Activated CD4-positive, CD25-positive, alpha-beta regulatory T cell treated with anti-CD3 and anti-CD28 coated beads, Interleukin-2, amount 50 U/mL, for 24 hours (primary cell): ENCODE data around the gene ABHD17B.
"Not testable (repeated sequence)": the region's sequence is repeated elsewhere in the genome, so short reads cannot be mapped to it uniquely, and the experiment has no call there.

Experiments
- ATAC-seq, 2 donors: fragments of 150-1000 bp; cut with Tn5 transposase; one replicate each; pipeline ENCODE4 v1.10.0; 2021; ENCODE audit warnings: mild to moderate bottlenecking in 1 of 2, moderate library complexity in 1 of 2

Gene ABHD17B

DNA sequence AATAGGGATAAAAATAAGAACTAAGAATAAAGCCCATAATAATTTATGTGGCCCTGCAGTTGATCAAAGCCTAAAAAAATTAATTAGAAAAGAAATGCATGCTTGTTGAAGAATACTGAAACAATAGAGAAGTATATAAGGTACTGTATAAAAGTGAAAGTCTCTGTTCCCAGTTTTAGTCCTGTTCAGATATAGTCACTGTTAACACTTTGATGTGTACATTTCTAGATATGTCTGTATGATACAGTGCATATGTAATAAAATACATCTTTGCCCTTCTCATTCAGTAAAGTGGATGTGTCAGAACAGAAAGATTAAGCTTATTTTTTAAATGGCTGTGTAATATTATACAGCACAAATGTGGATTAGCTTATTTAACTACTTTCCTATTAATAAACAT, 4.5 kb upstream of the ABHD17B start:
- no peak for ATAC-seq

DNA sequence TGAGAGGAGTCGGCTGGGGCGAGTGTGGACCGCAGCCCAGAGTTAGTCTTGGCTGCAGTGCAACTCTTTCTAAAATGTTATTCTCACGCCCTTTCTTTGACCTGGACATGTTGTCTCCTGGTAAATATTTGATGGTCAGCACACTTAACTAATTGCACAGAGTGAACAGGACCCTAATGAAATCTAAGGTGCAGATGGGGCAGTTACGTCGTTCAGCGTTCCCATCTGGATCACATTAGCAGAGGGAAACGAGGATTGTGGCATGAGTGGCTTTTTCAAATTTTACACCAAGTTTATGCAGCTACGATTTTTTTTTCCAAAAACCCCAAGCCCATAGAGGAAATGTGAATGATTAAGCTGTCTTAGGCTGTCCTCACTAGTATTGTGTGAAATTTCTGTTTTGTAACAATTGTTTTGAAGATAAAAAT, 929 bp upstream of the ABHD17B start:
- no peak for ATAC-seq

DNA sequence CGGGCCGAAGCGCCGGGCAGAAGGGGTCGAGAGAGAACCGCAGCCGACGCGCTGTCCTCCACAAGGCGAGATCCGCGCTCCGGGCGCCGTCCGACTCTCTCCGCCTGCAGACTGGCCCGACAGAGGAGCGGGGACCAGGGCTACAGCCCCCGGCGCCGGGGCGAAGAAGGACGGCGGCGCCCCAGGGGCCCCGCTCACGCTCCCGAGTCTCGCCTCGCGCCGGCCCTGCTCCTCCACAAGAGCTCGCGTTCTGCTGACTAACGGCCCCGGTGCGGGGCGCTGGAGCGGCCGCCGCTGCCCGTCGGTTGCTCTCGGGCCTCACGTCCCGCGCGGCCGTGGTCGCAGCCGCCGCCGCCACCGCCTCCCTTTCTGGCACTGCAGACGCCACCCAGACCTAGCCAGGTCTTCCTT, 338 bp downstream of the ABHD17B start:
- peak; percentile 0 for ATAC-seq

DNA sequence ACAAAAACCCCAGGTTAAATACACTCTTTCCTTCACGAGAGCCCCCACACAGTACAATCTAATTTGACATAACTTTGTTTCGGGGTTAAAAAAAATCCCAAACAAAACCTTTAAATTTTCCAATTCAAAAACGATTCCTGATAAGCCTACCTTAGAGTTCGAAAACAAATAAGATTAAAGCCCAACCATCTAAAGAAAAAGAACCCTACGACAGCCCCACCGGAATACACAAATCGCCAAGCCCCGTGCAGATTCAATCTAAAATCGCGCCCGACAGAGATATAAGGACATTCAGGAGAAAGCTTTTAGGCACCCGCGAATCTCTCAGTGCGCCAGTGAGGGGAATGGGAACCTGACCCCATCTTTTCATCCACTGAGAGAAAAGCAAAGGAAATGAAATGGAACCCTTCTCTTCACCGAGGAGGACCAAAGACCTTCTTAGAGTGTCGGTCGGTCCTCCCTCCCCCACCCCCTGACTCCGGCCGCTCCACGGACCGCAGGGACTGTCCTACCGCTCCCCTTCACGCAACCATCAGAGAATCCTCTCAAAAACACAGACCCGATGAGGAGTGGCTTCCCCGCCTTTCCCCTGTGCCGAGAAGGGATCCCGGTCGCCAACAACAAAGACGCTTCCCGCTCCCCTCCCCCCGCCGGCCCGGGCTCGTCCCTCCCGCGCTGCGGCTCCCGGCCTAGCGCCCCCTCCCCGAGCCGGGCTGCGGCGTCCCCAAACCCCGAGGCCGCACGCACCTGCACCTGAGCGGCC, 925 bp downstream of the ABHD17B start:
- no peak for ATAC-seq

DNA sequence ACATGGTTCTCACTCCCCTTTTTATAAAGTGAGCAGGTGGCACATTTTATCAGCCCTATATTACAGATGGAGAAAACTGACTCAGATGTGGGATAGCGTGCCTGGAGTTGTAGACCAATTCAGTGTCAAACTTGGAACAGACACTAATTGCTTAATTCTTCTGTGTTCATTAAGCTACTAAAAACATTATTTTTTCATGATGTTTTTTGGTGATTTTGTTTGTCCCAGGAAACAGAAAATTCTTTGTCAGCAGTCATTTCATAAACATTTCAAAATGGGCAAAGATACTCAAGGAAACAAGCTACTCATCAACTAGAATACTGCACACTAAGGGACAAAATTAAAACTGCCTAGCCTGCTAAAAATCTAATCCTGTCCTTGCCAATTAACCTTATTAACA, 2.2 kb downstream of the ABHD17B start:
- ATAC-seq: no peak

DNA sequence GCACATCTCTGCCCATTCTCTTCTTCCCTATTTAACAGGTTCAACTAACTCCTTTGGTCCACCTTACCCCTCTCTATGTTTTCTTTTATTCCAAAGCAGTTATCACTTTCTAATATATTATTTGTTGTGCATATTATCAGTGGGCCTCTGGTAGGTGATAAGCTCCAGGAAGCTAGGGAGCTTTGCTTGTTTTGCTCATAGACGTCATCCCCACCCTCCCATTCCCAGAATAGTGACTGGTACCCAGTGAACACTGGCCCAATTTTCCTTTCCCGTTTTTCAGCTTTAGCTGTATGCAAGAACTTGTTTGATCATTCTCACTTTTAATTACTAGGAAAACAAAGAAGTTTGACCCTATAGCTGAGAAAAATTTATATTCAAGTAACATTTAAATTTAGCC, 6.9 kb downstream of the ABHD17B start:
- ATAC-seq: no peak

DNA sequence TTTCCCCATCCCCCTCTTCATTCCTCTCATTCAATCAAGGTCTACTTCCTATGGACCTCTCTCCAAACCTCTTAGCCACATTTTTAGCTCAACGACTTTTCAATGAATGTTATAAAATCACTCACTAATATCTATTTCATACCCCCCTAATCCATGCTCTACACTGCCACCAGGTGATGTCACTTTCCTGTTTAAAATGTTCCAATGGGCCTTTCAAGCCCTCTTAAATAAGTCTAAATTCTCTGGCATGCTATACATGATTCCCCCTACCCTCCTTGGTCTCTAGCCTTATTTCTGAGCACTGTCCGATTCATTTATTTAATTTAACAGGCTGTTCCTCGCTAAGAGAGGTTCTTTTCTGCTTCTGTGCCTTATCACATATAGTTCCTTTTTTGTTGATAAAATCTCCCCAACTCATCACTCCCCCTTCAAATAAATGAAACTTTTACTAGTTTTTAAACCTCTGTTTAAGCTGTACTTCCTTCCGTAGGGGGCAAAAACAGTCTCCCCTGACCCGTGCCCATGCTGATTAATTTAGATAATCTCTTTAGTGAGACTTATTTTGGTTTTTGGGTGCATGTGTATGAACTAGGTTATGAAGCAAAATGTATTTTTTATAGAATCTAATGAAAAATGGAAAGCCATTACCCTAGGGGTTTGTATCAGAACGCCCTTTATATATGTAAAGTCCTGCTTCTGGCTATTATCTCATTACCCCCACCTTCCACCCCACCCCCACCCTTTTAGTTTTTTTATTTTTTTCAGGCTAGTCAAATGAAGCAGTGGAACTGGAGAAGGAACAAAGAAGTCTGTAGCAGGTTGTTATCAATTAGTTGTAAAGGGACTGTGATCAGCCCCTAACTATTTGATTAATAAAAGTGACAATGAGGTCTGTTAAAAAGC, 9.0 kb downstream of the ABHD17B start:
- no peak for ATAC-seq

DNA sequence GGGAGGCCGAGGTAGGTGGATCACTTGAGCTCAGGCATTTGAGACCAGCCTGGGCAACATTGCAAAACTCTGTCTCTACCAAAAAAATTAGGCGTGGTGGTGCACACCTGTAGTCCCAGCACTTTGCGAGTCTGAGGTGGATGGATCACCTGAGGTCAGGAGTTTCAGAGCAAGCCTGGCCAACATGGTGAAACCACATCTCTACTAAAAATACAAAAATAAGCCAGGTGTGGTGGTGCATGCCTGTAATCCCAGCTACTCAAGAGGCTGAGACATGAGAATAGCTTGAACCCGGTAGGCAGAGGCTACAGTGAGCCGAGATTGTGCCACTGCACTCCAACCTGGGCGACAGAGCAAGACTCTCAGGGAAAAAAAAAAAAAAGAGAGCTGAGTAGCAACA, 12.2 kb downstream of the ABHD17B start:
- not testable (repeated sequence) for ATAC-seq

DNA sequence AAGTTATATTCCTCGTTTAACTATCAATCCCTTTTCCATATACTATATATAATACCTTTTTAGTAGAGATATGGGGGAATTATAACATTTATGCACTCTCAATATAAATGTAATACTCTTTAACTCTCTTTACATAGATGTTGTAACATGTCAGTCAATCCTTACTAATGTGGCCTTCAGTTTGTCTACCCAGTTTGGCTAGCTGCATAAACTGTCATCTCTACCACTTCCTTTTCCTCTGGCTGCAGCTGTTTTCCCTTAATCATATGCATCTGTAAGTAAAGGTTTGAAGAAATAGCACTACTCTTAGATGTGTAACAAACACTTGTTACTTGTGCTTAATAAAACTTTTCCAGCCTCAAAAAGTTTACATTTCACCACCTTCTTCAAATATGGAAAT, 13.4 kb downstream of the ABHD17B start:
- ATAC-seq: peak; percentile 58 to 72

DNA sequence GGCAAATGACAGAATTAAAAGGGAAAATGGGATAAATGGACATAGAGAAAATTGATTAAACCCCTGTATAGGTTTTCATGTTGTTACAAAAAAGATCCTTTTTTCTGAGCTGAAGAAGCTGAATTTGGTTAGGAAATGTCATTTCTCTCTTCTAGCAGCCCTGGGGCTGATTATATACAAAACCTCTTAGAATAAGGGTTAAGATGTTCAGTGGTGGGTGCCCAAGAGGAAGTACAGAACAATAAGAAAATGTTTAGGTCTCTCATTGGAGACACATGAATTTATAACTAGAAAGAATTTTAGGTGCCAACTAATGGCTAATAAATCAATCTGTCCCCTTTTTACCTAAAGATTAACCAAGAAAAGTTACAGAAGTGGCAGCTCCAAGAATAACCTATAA, 14.2 kb downstream of the ABHD17B start:
- no peak for ATAC-seq

DNA sequence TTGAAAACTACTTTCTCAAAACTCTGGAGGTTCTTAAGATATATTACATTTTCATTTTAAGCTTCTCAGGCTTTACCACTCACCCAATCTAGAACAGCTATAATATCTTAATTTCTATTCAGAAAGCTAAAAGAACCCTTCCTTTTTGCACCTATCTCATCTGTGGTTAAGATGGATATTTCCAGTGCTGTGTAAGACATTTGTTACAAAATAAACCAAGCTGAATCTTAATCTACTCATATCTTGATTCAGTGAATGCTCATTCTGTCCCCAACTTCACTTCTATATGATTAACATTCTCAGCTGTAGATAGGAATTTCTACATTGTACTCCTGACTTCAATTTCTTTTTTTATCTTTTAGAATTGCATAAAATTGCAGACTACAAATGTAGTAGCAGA, 15.0 kb downstream of the ABHD17B start:
- peak in 1 of 2 donors; percentile 38 for ATAC-seq

DNA sequence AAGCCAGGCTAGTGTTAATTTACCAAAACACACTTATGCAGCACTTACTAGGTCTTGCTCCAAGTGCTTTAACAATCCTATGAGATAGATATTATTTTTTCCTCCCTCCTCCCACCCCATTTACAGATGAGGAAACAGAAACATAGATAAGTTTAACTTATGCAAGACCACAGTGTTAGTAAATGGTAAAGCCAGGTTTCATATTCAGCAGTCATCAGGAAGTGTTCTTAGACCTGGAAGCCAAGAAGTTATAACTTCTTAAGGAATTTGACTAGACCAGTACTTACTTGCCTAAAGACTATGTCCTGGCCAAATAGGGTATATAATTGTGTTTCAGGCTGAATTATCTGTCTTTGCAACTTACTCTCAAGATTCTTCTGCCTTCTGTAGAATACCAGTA, 15.9 kb downstream of the ABHD17B start:
- no peak for ATAC-seq

DNA sequence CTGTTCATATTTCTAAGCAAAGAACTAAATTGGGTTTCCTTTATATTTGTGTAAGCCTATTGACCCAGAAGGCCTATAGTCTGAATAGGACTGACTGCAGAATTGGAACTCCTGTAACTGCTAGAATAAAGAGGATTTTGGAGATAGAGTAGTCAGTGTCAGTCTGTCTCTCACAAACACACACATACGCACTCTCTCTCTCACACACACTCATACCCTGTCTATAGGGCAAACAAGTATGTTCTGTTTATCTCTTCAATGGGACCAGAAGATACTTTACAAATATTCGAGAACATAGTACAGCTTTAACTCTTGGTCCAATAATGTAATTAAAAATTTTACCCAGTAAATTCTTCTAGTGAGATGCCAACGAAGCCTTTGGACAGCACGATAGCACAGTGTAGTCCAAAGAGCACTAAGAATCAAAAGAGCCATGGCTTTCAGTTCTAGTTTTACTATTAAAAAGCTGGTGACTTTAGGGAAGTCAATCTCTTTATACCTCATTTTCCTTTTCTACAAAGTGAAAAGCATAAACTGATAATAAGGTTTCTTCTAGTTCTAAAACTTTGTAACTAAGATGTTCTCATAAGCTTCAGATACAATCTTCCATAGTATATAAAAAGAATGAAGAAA, 19.3 kb downstream of the ABHD17B start:
- ATAC-seq: no peak

DNA sequence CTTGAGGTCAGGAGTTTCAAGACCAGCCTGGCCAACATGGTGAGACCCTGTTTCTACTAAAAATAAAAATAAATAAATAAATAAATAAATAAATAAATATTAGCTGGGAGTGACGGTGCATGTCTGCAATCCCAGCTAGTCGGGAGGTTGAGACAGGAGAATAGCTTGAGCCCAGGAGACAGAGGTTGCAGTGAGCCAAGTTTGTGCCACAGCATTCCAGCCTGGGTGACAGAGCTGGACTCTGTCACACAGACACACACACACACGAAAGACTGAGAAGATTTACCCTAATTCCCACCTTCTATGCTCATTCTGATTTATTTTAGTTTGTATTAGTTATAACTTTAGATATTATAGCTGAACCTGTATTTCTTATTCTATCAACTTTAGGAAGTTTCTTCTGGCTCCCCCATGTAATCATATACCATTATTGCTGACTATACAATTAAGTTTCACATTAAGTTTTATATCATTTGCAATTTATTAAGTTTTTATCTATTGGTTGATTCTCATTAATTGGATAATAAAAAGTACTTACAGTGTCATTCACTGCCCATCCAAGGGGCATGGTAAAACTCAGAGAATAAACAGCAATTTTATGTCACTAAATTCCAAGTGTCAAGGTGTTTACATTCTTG, 20.8 kb downstream of the ABHD17B start:
- no peak for ATAC-seq

DNA sequence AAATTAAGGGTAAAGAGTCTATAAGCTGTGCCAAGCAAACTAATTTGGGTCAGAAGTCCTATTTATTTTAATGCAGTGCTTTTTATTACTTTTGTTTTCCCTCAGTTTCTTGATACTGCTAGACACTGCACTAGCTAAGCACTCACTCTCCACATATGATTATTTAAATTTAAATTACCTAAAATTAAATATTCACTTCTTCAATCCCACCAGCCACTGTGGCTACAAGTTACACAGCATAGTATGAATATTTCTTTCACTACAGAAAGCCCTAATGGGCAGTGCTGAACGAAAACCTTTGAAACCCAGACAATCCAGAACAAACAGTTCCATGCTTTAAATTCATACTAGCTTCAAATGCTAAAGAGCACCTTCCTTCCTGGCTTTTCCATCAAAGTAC, 23.6 kb downstream of the ABHD17B start:
- no peak for ATAC-seq

DNA sequence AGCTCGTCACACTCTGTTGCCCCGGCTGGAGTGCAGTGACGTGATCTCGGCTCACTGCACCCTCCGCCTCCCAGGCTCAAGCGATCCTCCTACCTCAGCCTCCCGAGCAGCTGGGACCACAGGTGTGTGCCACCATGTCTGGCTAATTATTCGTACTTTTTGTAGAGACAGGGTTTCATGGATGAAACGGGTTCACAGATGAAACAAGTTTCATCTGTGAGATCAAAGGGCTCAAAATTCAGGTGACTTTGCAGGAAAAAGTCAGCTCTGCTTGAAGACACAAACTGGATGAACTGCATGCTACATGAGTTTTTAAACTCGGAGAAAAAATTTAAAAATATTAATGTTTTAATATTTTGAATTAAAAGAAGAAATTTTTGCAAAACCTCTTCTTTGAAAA, 24.5 kb downstream of the ABHD17B start:
- no peak for ATAC-seq

DNA sequence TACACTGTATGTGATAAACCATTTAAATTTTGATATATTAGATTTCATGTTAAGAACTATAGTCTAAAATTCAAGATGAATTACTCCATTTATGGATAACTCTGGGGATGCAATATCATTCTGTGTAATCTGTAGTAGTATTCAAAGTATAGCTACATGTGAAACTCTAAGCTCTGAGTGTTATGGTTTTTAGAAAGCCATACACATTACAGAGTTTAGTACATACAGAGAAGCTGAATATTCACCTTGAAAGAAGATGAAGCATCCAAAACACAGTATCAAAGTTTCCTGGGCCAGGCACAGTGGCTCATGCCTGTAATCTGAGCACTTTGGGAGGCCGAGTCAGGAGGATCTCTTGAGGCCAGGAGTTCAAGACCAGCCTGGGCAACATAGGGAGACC, 25.0 kb downstream of the ABHD17B start:
- peak; percentile 71 to 81 for ATAC-seq

DNA sequence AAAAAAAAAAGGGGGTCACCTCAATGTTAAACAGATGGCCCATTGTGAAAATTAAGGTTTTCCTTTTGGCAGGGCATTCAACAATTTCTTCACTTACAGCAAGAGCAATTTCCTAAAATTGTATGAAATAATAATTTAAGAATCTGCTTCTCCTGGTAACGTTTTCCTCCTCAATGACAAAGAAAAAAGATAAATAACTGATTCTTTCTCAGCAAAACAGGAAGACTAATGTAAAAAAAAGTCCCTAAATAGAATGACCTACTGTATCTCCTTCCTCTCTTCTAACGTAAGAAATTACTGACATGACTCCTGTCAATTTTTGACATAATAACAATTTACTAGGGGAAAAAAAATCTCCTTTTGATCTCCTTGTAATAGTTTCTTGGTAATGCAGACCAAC, 25.5 kb downstream of the ABHD17B start:
- peak; percentile 31 to 35 for ATAC-seq

DNA sequence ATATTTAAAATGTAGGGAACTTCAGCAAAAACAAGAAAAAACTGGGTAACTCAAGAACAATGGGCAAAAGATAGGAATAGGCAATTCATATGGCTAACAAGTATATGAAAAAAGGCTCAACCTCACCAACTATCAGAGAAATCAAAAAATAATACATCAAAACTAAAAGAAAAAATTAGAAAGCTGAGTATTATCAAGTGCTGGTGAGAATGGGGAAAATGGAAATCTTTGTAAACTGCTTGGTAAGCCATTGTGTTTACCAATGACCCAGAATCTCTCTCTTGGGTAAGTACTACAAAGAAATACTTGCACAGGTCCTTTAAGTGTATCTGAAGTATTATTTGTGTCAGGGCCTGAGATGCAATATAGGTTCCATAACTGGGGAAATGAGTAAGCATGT, 27.0 kb downstream of the ABHD17B start:
- ATAC-seq: no peak

DNA sequence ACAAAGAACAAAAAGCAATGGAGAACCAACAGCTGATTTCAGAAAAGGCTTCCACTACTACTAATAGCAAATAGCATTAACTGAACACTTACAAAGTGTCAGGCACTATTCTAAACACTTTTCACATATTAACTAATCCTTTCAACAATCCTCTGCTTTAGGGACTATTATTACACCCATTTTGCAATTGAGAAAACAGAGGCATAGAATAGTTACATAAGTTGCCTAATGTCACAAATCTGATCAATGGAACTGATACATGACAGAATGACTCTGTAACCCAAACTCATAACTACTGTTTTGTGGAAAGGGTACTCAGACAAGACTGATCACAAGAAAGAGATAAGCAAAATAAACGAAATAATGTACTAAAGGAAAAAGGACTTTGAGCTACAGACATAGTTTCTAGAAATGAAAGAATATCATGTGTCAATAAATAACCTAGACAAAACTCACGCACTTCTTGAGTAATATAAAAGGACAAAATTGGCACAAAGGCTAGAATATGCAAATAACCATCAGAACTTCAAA, 31.3 kb downstream of the ABHD17B start:
- ATAC-seq: no peak

DNA sequence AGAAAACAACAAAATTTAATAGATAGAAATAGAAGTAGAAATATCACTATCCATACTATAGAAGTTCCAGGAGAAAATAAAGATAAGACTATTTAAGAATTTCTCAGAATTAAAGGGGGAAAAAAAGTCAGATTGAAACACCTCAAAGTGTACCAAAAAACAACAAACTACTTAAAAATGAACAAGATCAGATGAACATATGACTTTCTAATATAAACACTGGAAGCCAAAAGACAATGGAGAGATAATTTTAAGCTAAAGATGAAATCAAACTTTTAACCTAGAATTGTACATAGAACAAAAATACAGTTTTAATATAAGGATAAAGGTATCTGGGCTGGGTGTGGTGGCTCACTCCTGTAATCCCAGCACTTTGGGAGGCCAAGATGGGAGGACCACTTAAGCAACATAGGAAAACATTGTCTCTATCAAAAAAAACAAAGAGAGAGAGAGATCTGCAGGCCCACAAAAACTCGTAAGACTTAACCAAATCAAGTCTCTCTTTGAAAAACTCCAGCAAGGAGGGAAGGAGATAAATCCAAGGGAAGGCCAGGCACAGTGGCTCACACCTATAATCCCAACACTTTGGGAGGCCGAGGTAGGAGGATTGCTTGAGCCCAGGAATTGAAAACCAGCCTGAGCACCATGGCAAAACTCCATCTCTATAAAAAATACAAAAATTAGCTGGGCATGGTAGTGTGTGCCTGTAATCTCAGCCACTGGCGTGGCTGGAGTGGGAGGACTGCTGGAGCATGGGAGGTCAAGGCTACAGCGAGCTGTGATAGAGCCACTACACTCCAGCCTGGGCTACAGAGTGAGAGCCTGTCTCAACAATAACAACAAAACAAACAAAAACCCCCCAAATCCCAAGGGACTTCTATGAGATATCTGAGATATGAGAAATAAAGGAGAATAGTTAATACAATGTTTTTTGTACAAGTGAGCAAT, 32.4 kb downstream of the ABHD17B start:
- no peak for ATAC-seq

DNA sequence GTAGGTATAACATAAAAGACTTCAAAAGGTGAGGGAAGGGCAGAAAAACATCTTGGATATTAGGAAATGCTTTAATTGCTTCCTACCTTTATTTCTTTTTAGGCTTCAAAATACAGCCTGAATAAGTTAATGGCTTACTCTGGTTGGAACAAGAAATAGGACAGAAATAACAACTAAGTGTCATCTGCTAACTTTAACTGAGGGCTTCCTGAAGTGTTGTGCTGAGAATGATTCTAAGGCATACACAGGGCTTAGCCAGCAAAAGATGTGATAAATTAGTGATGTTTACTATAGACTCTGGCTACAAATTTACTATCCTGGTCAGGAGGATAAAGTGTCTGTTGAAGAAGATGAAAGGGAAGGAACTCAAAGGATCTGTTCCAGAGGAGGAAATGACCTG, 34.2 kb downstream of the ABHD17B start:
- ATAC-seq: no peak
